NB4 (cell line): Measurements from ENCODE around the gene EPHB1.

ENCODE experiments used
- POLR2A ChIP-seq: IDR thresholded peaks from 2 replicates; pipeline ENCODE4 v1.6.1; 2011; ENCODE audit warnings: mild to moderate bottlenecking; ENCODE audit not compliant: insufficient read length; ENCODE audit errors: extremely low read depth
- TF ChIP-seq, protein P1 (sequence below): IDR thresholded peaks from 2 replicates; pipeline ENCODE4 v1.6.1; 2011; ENCODE audit warnings: low read depth, low read length
- TF ChIP-seq, protein P2 (sequence below): IDR thresholded peaks from one replicate; pipeline ENCODE4 v1.5.1; 2012; ENCODE audit warnings: low read depth, low read length

DNA sequence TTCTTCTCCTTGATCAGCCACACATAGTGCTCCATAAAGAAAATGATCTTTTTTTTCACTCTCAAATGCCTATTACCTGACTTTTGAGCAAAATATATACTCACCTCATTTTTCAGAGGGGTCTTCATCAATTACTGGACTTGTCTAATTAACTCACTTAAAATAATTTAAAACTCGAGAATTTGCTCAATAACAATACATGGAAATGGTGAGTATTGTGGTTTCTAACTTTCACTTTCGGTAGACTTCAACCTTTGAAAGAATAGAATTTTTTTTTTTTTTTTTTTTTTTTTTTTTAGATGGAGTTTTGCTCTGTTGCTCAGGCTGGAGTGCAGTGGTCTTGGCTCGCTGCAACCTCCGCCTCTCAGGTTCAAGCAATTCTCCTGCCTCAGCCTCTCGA is 17.7 kb upstream of the EPHB1 start:
- TF ChIP-seq, protein P1, sequence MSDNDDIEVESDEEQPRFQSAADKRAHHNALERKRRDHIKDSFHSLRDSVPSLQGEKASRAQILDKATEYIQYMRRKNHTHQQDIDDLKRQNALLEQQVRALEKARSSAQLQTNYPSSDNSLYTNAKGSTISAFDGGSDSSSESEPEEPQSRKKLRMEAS, result no peak
- TF ChIP-seq, protein P2, sequence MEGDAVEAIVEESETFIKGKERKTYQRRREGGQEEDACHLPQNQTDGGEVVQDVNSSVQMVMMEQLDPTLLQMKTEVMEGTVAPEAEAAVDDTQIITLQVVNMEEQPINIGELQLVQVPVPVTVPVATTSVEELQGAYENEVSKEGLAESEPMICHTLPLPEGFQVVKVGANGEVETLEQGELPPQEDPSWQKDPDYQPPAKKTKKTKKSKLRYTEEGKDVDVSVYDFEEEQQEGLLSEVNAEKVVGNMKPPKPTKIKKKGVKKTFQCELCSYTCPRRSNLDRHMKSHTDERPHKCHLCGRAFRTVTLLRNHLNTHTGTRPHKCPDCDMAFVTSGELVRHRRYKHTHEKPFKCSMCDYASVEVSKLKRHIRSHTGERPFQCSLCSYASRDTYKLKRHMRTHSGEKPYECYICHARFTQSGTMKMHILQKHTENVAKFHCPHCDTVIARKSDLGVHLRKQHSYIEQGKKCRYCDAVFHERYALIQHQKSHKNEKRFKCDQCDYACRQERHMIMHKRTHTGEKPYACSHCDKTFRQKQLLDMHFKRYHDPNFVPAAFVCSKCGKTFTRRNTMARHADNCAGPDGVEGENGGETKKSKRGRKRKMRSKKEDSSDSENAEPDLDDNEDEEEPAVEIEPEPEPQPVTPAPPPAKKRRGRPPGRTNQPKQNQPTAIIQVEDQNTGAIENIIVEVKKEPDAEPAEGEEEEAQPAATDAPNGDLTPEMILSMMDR, result no peak
- TF ChIP-seq POLR2A, result no peak
